ENCODE data around the gene USP3.

- TF ChIP-seq, protein P1, sequence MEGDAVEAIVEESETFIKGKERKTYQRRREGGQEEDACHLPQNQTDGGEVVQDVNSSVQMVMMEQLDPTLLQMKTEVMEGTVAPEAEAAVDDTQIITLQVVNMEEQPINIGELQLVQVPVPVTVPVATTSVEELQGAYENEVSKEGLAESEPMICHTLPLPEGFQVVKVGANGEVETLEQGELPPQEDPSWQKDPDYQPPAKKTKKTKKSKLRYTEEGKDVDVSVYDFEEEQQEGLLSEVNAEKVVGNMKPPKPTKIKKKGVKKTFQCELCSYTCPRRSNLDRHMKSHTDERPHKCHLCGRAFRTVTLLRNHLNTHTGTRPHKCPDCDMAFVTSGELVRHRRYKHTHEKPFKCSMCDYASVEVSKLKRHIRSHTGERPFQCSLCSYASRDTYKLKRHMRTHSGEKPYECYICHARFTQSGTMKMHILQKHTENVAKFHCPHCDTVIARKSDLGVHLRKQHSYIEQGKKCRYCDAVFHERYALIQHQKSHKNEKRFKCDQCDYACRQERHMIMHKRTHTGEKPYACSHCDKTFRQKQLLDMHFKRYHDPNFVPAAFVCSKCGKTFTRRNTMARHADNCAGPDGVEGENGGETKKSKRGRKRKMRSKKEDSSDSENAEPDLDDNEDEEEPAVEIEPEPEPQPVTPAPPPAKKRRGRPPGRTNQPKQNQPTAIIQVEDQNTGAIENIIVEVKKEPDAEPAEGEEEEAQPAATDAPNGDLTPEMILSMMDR (optimal IDR thresholded peaks at IDR 0.05 in 1 of 3, IDR thresholded peaks at IDR 0.05 in 1 of 3, conservative IDR thresholded peaks at IDR 0.05 in 1 of 3; ENCODE audit: extremely low read depth in 1 of 3, insufficient read depth in 2 of 3, low read length in 3 of 3), result no peak
- no peak for TF ChIP-seq EZH2 (IDR thresholded peaks at IDR 0.05; ENCODE audit: low read length)
Measured at GRCh38 chr15:63530235-63530634, 25.8 kb downstream of the USP3 start.

All from keratinocyte (primary cell).